ENCODE measurements around the gene RGMA.
"Not testable (repeated sequence)": the region's sequence is repeated elsewhere in the genome, so short reads cannot be mapped to it uniquely, and the experiment has no call there.

RGMA gene

GRCh38 chr15:93046120-93046519 lies 42.9 kb downstream of the RGMA start:
- no peak for DNase-seq

- no peak for DNase-seq
These were observed 43.7 kb downstream of the RGMA start for GRCh38 chr15:93045191-93045785.

DNA sequence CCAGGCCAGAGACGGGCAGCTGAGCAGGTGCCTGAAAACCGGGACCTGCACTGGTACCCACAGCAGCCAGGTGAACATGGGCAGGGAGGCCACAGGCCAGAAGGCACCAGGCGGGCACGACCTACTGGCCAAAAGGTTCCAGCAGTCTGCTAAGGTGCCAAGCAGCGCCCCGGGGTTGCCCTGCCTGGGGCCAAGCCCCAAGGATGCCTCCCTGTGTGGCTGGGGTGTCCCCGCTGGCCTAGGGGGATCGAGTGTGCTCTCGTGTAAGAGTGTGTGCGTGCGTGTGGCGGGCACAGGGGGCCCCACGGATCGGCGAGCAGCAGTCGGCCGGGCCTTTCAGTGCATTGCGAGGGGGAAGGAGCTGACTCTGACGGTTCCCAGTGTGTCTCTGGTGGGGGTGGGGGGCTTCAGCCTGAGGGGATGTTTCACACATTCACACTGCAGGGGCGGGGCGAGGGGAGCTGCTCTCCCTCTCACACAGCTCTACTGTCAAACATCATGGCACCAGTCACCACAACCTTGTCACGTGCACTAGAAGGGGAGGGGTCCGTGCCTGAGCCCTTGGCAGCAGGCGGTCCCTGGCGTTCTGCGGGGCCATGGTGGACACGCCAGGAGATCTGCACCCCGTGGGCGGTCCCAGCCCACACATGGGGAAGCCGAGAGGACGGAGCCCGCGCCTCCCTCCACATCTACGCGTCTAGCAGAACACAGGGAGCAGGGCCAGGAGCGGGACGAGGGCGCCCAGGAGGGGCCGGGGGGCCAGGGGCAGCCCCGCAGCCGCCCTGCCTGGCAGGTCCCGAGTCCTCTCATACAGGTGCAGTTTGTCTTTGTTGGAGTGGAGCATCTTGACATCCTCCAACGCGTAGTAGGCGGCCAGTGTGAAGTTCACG lies 44.5 kb downstream of the RGMA start:
- no peak for DNase-seq

DNA sequence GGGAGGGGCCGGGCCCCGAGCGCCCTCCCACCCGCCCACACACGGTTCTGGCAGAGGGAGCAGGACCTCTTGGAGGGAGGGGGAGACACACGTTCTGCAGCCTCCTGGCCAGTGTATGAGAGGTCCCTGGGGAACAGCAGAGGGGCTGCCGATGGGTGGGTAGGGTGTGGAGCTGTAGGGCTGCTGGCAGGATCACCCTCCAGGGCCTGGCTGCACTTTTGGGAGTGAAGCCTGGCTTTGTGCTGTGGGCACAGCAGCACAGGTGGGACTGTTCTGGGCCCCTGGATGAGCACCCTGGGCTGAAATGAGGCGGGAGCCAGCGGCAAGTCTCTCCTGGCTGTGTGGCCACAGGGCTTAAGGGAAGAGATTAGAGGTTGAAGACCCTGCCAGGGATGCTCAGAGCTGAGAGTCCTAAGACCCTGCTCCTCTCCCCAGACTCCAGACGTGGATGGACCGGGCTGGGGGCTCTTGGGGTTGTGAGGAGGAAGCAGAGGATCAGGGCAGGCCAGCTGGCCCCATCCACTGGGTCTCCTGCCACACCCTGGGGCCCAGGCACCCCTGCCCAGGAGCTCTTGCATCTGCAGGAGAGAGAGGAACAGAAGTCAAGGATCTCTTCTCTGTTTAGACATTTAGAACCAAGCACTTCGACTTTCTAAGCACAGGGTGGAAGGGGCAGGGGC lies 45.2 kb downstream of the RGMA start:
- DNase-seq: no peak

DNA sequence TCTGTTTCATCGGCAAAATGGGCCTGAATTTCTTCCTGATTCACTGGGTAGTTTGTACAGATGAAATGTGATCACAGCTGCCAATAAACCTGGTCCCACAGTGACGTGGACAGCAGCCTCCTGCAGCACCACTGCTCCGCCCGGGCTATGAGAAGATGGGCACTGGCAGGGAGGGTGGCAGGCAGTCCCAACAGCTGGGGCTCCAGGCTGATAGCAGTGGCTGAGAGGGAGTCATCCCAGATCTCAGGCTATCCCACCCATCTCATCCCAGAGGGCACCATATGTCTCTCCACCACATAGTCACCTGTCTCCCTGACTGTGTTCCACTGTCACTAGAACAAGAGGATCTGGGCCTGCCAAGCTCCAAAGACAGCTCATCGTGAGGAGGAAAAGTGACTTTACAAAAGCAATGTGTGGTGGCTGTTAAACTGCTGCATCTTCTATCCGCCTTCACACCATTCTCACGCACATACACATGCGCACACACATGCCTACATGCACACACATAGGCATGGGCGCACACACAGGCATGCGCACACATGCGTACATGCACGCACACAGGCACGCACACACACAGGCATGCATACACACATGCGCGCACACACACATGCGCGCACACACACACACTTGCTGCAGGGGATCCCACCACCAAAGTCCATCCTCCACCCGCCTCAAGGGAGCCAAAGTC lies 46.2 kb downstream of the RGMA start:
- DNase-seq: peak; percentile 48

- no peak for DNase-seq
These were observed 46.8 kb downstream of the RGMA start for GRCh38 chr15:93042211-93042610.

DNA sequence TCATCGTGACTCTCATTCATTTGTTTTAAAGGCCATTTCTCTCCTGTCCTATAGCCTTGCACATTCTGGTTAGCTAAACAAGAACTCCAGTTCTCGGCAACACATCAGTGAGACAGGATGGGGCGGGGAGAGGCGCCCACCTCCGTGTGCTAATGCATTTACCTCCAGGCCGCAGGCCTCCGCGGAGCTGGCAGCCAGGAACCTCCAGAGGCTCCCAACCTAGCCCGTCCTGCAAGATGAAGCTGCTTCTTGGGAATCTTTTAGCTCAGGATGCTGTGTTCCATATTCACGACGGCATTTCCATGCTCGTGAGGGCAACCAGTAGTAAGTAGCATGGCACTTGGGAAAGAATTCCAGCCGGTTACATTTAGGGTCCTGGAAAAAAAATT lies 47.9 kb downstream of the RGMA start:
- no peak for DNase-seq

DNA sequence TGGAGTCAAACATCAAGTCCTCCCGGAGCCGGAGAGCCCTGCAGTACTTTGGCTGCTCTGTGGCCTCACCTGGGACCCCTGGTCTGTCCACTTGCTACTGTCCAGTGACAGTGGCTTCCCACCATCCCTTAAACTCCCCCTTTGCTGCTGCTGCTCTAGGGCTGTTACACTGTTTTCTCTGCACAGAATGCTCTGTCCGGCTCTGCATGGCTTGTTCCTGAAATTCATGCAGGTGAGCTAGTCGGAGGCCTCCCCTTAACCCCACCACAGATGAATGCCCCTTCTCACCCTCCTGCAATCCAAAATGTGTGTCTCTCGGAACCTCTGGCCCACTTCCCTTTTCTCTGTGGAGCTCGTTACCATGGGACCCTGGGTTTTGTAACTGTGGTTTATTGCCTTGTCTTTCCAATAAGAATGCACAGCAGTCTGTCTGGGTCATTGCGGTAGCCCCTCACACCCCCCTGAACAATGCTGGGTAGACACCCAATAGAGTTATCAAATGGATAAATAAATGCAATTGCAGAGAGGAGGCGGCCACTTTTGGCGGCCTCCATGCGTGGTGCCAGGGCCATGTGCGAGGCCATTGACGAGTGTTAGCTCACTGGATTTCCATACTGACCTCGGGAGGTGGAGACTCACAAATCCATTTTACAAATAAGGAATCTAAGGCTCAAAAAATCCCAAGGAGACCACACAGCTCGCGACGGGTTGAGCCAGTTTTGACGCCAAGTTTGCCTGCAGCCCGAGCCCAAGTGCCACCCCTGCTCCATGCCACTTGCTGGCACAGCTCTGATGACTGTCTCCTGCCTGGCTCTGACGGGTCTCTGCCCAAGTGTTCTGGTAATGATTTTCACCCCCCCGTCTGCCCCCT lies 48.5 kb downstream of the RGMA start:
- DNase-seq: no peak

DNA sequence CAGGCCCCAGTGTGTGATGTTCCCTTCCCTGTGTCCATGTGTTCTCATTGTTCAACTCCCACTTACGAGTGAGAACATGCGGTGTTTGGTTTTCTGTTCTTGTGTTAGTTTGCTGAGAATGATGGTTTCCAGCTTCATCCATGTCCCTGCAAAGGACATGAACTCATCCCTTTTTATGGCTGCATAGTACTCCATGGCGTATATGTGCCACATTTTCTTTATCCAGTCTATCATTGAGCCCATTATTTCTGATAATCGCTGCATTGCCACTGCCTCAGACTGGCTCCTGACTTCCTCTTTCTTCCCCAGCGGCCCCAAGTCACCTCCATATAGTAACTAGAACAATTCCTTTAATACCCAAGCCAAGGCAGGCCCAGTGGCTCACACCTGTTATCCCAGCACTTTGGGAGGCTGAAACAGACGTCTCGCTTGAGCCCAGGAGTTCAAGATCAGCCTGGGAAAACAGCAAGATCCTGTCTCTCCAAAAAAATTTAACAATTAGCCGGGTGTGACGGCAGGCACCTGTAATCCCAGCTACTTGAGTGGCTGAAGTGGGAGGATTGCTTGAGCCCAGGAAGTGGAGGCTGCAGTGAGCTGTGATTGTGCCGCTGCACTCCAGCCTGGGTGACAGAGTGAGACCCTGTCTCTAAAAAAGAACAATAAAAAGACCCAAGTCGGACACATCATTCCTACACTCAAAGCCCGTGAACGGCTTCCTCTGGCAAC lies 49.3 kb downstream of the RGMA start:
- not testable (repeated sequence) for DNase-seq

- DNase-seq: no peak
These were observed 50.9 kb downstream of the RGMA start for GRCh38 chr15:93037820-93038705.

DNA sequence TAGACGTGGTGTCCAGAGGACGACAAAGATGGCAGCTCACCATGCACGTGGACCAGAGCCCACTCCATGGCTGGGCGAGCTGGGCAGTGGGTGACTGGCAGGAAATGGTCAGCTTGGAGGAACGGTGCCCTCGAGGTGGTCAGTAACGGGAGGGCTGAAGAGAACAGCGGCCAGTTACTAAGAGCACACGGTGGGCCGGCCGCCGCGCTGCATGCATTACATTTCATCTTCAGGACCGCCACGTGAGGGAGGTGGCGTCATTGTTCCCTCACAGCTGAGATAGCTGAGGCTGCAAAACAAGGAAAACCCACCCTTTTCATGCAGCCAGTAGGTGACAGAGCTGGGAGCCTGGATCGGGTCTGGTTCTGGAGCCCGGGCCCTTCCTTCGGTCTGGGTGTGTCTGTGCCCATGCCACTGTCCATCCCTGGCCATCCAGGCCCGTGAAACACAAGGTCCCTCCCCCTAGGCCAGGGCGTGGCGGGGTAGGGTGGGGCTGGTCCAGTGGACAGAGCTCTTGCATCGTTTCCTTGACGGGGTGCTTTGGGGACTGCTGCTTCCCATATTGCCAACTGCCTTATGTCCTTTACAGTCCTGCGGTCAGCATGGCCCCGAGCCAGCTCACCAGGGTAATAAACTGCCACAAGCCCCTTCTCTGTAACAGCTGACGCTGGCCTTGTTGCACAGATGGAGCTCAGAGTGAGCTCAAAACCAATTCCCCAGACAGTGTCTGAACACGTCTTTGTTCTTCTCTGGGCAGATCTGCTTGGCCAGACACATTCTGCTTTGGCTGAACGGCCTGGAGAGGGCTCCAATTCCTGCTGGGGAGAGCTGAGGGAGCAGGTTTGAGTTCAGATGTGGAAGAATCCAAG lies 51.8 kb downstream of the RGMA start:
- peak; percentile 90 for DNase-seq

DNA sequence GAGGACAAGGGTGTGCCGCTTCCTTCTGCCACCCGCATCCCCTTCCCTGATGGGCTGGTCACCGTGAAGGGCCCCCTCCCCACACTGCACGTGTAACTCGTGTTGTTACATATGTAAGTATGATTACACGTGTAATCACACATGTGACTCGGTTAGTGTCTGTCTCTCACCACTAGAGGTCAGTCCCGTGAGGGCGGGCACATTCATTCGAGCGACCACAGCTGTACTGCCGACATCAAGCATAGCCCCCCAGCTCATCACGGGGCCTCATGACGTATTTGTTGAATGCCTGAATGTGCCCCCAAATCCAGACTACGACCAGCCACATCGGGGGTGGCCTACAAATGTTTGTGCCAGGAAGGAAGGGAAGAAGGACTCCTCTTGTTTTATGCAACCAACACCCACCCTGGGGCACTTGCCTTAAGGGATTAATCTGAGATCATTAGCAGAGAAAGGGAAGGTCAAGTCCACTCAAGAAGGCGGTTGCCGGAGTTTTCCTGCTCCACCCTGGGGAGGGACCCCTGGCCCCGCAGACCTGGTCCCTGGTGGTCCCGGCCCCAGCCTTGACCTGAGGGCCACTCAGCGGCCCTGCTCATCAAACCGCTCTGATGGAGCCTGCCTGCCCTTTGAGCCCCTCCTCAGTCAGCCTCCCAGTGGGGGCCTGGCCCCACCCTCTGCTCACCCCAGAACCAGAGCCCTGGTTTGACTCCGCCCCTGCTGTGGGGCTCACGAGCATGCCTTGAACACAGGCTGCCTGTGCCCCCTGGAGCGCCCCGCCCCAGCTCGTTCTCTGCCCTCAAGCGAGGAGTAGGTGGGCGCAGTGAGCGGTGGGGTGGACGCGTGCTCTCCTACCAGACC lies 52.8 kb downstream of the RGMA start:
- no peak for DNase-seq

- DNase-seq: no peak
These were observed 53.7 kb downstream of the RGMA start for GRCh38 chr15:93035092-93035915.

DNA sequence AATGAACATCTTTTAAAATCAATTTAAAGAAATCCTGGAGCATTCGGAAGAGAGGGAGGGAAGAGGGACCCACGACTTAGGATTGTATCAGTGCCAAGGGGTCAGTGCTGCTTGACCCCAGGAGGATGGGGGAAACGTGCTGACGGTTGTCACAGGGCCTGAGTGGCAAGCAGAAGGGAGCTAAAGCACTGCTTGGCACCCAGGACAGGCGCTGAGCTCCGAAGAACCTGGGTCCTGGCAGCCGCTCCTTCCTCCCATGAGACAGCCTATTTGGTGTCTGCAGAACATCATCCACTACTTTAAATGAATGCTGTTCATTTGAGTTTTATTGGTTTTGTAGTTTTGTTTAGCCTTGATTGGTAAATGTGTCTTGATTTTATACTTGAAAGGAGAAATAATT lies 54.5 kb downstream of the RGMA start:
- no peak for DNase-seq

DNA sequence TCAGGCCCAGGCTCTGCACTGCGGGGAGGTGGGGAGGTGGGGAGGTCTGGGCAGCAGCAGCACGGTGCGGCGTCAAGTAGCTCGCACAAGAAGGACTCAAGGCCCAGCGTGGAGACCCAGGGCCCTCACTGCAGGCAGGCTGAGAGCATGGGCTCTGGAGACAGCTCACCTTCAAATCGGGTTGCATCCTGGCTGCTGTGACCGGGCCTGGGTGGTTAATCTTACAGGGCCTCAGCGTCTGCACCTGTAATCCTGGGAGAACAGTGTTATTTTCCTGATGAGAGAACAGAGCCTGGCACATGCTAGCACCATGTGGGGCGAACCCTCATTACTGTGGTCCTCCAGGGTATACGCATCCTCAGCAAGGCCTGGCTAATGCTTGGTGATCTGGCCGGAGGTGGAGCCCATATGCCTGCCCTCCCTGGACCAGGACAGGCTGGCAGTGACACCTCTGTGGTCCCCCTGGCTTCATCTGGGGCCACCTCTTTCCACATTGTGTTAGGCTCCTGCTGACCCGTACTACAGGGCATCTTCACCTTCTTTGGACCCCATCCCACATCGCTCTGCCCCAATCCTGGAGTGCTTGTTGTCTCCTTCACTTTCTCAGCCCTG lies 55.5 kb downstream of the RGMA start:
- DNase-seq: no peak

DNA sequence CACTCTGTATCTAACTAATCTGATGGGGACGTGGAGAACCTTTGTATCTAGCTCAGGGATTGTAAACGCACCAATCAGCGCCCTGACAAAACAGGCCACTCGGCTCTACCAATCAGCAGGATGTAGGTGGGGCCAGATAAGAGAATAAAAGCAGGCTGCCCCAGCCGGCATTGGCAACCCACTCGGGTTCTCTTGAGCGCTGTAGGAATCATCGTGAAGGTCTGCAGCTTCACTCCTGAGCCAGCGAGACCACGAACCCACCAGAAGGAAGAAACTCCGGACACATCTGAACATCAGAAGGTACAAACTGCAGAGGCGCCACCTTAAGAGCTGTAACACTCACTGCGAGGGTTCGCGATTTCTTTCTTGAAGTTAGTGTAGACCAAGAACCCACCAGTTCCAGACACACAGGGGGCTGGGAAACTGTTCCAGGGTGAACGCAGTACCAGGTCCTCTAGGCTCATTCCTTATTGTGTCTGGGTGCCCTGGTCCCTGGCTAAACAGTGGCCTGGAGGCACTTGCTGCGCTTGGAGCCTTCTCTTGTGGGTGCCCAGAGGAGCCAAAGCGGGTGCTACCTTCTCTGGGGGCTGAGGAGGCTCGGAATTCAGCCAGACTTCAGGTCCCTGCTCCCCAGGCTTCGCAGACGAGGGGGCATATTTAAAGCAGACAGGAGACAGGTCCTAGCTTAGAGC lies 56.4 kb downstream of the RGMA start:
- not testable (repeated sequence) for DNase-seq

Measured in NCI-H524 treated with DMSO at 0.1 percent for 48 hours (cell line).